Ascending aorta (tissue), 2 donors: ENCODE measurements around the gene DRD2. TPM values are rescaled to one million over a fixed set of nuclear protein-coding genes. Genes with fewer than 3 reads are reported as not detected.

Experiments used
- DNase-seq, 2 donors: peaks; one replicate each; pipeline ENCODE4 v3.0.0-alpha.2; 2019; ENCODE audit warnings: low spot score in 2 of 2
- H3K27ac ChIP-seq, 2 donors: fragments of 200-600 bp; sonication (generic); one replicate each; pipeline ENCODE4 v1.5.1; 2016 to 2017; ENCODE audit warnings: mild to moderate bottlenecking in 1 of 2
- H3K27me3 ChIP-seq: fragments of 200-600 bp; sonication (generic); one replicate; pipeline ENCODE4 v1.5.1; 2017
- H3K36me3 ChIP-seq, 2 donors: fragments of 200-600 bp; sonication (generic); one replicate each; pipeline ENCODE4 v1.5.1; 2016
- H3K4me1 ChIP-seq, 2 donors: fragments of 200-600 bp; sonication (generic); one replicate each; pipeline ENCODE4 v1.5.1; 2016 to 2017; ENCODE audit warnings: mild to moderate bottlenecking in 1 of 2
- H3K4me3 ChIP-seq, 2 donors: fragments of 200-600 bp; sonication (generic); one replicate each; pipeline ENCODE4 v1.5.1; 2016 to 2017; ENCODE audit warnings: mild to moderate bottlenecking in 1 of 2
- H3K9me3 ChIP-seq, 2 donors: fragments of 200-600 bp; sonication (generic); one replicate each; pipeline ENCODE4 v1.5.1; 2016
- CTCF ChIP-seq, 3 experiments: fragments of 200-600 bp in 2 of 3; fragments of 450-650 bp in 1 of 3; sonication (generic) in 2 of 3; IDR thresholded peaks; one replicate each; pipeline ENCODE4 v1.5.1; 2016 to 2019; ENCODE audit warnings: antibody characterized with exemption in 3 of 3, mild to moderate bottlenecking in 1 of 3, moderate library complexity in 1 of 3
- intact Hi-C: fragments of 100-400 bp; cut with DNase I; formaldehyde crosslinking; loops from one replicate; pipeline ENCODE4 v1.15.1; 2023
- total RNA-seq: library from RNA; depleted of rRNA; stranded (reverse); fragments of >200 nt; gene quantifications from one replicate; pipeline ENCODE4 v1.1.0, GENCODE V29; 2016

DRD2 gene
- total RNA-seq, 1 donor from 2014 or later: not detected

GRCh38 chr11:113363406-113363805, 111.8 kb downstream of the DRD2 start:
- intact Hi-C loops: no loop called here

More at GRCh38 chr11:113363406-113363805, 111.8 kb downstream of the DRD2 start:
- Histone ChIP-seq H3K9me3 (no peaks in the 10 kb centered on the region), H3K27me3 (no peaks in the 10 kb centered on the region), H3K36me3 (peaks cover 41 to 74% of the 10 kb centered on the region in 2 donors), H3K27ac (no peak overlapping the region), H3K4me1 (no peaks in the 10 kb centered on the region), H3K4me3 (no peak overlapping the region)
- DNase-seq: no peak
- TF ChIP-seq CTCF (IDR thresholded peaks at IDR 0.05): no peak

Other genes with a start within 250 kb of the DRD2 start
- gene TTC12, start 160.8 kb downstream of the DRD2 start, total RNA-seq: 3.0 TPM
- not detected for gene ANKK1, start 87.6 kb downstream of the DRD2 start, total RNA-seq
- not detected for gene TMPRSS5, start 230.9 kb upstream of the DRD2 start, total RNA-seq